ENCODE data around the gene ZER1.
"Not testable (repeated sequence)": the region's sequence is repeated elsewhere in the genome, so short reads cannot be mapped to it uniquely, and the experiment has no call there.

DNA sequence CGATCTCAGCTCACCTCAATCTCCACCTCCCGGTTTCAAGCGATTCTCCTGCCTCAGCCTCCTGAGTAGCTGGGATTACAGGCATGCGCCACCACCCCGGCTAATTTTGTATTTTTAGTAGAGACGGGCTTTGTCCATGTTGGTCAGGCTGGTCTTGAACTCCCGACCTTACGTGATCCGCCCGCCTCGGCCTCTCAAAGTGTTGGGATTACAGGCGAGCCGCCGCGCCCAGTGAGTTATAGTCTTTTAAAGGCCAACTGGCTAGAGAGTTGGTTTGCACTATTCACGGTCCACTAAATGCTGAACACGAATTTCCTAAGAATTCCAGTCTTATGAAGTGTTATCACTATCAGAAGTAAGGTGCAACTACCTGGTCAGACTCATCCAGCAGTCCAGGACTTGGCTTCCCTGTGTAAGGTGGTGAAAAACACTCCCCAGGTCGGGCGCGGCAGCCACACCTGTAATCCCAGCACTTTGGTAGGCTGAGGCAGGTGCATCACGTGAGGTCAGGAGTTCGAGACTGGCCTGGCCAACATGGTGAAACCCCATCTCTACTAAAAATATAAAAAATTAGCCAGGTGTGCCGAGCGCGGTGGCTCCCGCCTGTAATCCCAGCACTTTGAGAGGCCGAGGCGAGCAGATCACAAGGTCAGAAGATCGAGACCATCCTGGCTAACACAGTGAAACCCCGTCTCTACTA is 72.5 kb downstream of the ZER1 start:
- TF ChIP-seq, protein P1, sequence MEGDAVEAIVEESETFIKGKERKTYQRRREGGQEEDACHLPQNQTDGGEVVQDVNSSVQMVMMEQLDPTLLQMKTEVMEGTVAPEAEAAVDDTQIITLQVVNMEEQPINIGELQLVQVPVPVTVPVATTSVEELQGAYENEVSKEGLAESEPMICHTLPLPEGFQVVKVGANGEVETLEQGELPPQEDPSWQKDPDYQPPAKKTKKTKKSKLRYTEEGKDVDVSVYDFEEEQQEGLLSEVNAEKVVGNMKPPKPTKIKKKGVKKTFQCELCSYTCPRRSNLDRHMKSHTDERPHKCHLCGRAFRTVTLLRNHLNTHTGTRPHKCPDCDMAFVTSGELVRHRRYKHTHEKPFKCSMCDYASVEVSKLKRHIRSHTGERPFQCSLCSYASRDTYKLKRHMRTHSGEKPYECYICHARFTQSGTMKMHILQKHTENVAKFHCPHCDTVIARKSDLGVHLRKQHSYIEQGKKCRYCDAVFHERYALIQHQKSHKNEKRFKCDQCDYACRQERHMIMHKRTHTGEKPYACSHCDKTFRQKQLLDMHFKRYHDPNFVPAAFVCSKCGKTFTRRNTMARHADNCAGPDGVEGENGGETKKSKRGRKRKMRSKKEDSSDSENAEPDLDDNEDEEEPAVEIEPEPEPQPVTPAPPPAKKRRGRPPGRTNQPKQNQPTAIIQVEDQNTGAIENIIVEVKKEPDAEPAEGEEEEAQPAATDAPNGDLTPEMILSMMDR (IDR thresholded peaks at IDR 0.05) = not testable (repeated sequence)
- TF ChIP-seq POLR2A, POLR2AphosphoS5 (IDR thresholded peaks at IDR 0.05): not testable (repeated sequence)

Measured in breast epithelium (tissue), 3 donors.